Measurements from ENCODE around the gene XG. TPM values are rescaled to one million over a fixed set of nuclear protein-coding genes. Genes with fewer than 3 reads are reported as not detected.

XG gene
- total and polyA plus RNA-seq, 9 of the 15 experiments (the other 6 are each of a cell fraction or from before 2014, with no cell fraction given), result 0.03 to 0.12 TPM; not detected in 7

- DNase-seq (ENCODE audit: extremely low read depth in 1 of 4, low spot score in 3 of 4) (peak in 1 of 4 experiments; percentile 15), ATAC-seq (peak; percentile 74), FAIRE-seq (no peak)
- Histone ChIP-seq H3K9me1 (ENCODE audit: control insufficient read depth, insufficient read depth, low read length) (no peaks in the 10 kb centered on the region), H3K9me3 (replicated peaks; ENCODE audit: control insufficient read depth, insufficient read depth, low read depth, low read length) (no peaks in the 10 kb centered on the region), H3K4me2 (ENCODE audit: insufficient read depth, low read length) (no peak overlapping the region; the same call in 1 of the 2 replicates), H2AFZ (ENCODE audit: low read depth, low read length) (0 out of 2 replicates have a peak overlapping the region, but pooled peaks have one; percentile 40), H3K4me1 (replicated peaks in 1 of 2; ENCODE audit: control insufficient read depth in 2 of 2, insufficient read depth in 2 of 2, low read length in 2 of 2) (no peaks in the 10 kb centered on the region; a peak in 1 of 5 replicates), H3K9ac (ENCODE audit: insufficient read depth in 1 of 2, low read depth in 2 of 2, low read length in 2 of 2) (no peak overlapping the region), H3K79me2 (ENCODE audit: control insufficient read depth, insufficient read depth, low read length) (no peaks in the 10 kb centered on the region), H3K27ac (ENCODE audit: extremely low read depth, low read depth, low read length) (no peak overlapping the region), H3K36me3 (ENCODE audit: control insufficient read depth, insufficient read depth, low read length) (no peaks in the 10 kb centered on the region), H3K27me3 (ENCODE audit: control insufficient read depth in 2 of 2, insufficient read depth in 2 of 2, low read length in 2 of 2) (no peaks in the 10 kb centered on the region; a peak in 2 of 5 replicates), H4K20me1 (replicated peaks; ENCODE audit: control insufficient read depth, insufficient read depth, low read length) (no peaks in the 10 kb centered on the region), H3K4me3 (no peak overlapping the region)
- WGBS (ENCODE audit: insufficient coverage, low coverage, missing lambda C conversion rate), result 2% methylated on average over 4 of the region's 4 CpGs
- CTCF ChIA-PET (ENCODE audit: low intra/inter-chr PET ratio), result no interaction called here
- no TSS peak for BruUV-seq (replicated peaks)
- intact Hi-C loops (cut with micrococcal nuclease) (no loop called here), in situ Hi-C loops (cut with MboI) (no loop called here)
- POLR2A ChIA-PET, result no interaction called here
- TF ChIP-seq PYGO2 (tag; IDR thresholded peaks at IDR 0.05) (no peak), ZNF785 (CRISPR knock-in tag; IDR thresholded peaks at IDR 0.05) (no peak), XRCC3 (IDR thresholded peaks at IDR 0.05) (no peak), CREB3L1 (IDR thresholded peaks at IDR 0.05; ENCODE audit: borderline replicate concordance, low read depth) (no peak), HDAC2 (IDR thresholded peaks at IDR 0.05) (no peak), CSDE1 (IDR thresholded peaks at IDR 0.05) (no peak), ZNF124 (CRISPR knock-in tag; IDR thresholded peaks at IDR 0.05) (no peak), RBM17 (IDR thresholded peaks at IDR 0.05; ENCODE audit: borderline replicate concordance, low read depth, low read length) (no peak), ZNF644 (tag; IDR thresholded peaks at IDR 0.05; ENCODE audit: low read depth) (no peak), KLF13 (tag; IDR thresholded peaks at IDR 0.05; ENCODE audit: borderline replicate concordance, low read depth) (no peak), MNT (conservative IDR thresholded peaks at IDR 0.05) (no peak), ARID1B (IDR thresholded peaks at IDR 0.05) (peak; percentile 31; the same call in 1 of the 2 replicates), ZEB2 (IDR thresholded peaks at IDR 0.05) (0 out of 2 replicates have a peak, but pooled peaks have one; percentile 31), ZNF512 (tag; IDR thresholded peaks at IDR 0.05) (no peak), FOXJ2 (tag; IDR thresholded peaks at IDR 0.05) (no peak)
- TF ChIP-seq, protein P1, sequence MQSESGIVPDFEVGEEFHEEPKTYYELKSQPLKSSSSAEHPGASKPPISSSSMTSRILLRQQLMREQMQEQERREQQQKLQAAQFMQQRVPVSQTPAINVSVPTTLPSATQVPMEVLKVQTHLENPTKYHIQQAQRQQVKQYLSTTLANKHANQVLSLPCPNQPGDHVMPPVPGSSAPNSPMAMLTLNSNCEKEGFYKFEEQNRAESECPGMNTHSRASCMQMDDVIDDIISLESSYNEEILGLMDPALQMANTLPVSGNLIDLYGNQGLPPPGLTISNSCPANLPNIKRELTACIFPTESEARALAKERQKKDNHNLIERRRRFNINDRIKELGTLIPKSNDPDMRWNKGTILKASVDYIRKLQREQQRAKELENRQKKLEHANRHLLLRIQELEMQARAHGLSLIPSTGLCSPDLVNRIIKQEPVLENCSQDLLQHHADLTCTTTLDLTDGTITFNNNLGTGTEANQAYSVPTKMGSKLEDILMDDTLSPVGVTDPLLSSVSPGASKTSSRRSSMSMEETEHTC (IDR thresholded peaks at IDR 0.05), result no peak
- TF ChIP-seq, protein P2, sequence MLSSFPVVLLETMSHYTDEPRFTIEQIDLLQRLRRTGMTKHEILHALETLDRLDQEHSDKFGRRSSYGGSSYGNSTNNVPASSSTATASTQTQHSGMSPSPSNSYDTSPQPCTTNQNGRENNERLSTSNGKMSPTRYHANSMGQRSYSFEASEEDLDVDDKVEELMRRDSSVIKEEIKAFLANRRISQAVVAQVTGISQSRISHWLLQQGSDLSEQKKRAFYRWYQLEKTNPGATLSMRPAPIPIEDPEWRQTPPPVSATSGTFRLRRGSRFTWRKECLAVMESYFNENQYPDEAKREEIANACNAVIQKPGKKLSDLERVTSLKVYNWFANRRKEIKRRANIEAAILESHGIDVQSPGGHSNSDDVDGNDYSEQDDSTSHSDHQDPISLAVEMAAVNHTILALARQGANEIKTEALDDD (IDR thresholded peaks at IDR 0.05), result peak; percentile 78
These were observed 30.3 kb downstream of the XG start for GRCh38 chrX:2782171-2782570.
